ENCODE measurements around the gene RENBP. TPM values are rescaled to one million over a fixed set of nuclear protein-coding genes. Genes with fewer than 3 reads are reported as not detected.

The RENBP gene
- total and polyA plus RNA-seq, 2 of the 13 experiments (the other 11 are each of a cell fraction or from before 2014, with no cell fraction given): 1.4 to 2.6 TPM

DNA sequence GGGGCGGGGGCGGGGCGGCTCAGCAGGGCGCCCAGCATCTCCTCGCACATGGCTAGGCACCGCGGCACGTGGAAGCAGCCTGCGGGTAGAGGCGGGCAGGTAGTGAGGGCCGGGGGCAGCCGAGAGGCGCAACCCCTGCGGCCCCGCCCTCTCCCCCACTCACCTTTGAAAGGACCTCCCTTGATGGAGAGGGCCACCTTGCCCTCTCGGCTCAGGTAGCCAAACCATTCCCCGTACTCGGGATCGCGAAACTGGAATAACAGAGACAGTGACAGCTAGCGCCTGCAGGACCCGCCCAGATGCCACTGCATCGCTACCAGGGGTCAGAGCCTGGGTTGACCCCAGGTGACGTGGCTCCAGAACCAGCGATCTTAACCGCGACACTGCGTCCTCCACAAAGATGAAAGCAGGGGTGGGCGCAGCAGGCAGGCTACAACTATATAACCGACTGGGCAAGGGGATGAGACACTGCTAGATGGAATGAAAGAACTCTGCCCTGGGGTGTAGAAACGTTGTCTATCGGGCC, 9.1 kb downstream of the RENBP start (continued):
- TF ChIP-seq, protein P1, sequence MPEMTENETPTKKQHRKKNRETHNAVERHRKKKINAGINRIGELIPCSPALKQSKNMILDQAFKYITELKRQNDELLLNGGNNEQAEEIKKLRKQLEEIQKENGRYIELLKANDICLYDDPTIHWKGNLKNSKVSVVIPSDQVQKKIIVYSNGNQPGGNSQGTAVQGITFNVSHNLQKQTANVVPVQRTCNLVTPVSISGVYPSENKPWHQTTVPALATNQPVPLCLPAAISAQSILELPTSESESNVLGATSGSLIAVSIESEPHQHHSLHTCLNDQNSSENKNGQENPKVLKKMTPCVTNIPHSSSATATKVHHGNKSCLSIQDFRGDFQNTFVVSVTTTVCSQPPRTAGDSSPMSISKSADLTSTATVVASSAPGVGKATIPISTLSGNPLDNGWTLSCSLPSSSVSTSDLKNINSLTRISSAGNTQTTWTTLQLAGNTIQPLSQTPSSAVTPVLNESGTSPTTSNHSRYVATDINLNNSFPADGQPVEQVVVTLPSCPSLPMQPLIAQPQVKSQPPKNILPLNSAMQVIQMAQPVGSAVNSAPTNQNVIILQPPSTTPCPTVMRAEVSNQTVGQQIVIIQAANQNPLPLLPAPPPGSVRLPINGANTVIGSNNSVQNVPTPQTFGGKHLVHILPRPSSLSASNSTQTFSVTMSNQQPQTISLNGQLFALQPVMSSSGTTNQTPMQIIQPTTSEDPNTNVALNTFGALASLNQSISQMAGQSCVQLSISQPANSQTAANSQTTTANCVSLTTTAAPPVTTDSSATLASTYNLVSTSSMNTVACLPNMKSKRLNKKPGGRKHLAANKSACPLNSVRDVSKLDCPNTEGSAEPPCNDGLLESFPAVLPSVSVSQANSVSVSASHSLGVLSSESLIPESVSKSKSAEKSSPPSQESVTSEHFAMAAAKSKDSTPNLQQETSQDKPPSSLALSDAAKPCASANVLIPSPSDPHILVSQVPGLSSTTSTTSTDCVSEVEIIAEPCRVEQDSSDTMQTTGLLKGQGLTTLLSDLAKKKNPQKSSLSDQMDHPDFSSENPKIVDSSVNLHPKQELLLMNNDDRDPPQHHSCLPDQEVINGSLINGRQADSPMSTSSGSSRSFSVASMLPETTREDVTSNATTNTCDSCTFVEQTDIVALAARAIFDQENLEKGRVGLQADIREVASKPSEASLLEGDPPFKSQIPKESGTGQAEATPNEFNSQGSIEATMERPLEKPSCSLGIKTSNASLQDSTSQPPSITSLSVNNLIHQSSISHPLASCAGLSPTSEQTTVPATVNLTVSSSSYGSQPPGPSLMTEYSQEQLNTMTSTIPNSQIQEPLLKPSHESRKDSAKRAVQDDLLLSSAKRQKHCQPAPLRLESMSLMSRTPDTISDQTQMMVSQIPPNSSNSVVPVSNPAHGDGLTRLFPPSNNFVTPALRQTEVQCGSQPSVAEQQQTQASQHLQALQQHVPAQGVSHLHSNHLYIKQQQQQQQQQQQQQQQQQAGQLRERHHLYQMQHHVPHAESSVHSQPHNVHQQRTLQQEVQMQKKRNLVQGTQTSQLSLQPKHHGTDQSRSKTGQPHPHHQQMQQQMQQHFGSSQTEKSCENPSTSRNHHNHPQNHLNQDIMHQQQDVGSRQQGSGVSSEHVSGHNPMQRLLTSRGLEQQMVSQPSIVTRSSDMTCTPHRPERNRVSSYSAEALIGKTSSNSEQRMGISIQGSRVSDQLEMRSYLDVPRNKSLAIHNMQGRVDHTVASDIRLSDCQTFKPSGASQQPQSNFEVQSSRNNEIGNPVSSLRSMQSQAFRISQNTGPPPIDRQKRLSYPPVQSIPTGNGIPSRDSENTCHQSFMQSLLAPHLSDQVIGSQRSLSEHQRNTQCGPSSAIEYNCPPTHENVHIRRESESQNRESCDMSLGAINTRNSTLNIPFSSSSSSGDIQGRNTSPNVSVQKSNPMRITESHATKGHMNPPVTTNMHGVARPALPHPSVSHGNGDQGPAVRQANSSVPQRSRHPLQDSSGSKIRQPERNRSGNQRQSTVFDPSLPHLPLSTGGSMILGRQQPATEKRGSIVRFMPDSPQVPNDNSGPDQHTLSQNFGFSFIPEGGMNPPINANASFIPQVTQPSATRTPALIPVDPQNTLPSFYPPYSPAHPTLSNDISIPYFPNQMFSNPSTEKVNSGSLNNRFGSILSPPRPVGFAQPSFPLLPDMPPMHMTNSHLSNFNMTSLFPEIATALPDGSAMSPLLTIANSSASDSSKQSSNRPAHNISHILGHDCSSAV (CRISPR knock-in tag; IDR thresholded peaks at IDR 0.05; ENCODE audit: borderline replicate concordance): no peak
- no peak for TF ChIP-seq LCORL (IDR thresholded peaks at IDR 0.05)
- TF ChIP-seq LCORL (CRISPR knock-in tag; IDR thresholded peaks at IDR 0.05): no peak
- TF ChIP-seq, protein P2, sequence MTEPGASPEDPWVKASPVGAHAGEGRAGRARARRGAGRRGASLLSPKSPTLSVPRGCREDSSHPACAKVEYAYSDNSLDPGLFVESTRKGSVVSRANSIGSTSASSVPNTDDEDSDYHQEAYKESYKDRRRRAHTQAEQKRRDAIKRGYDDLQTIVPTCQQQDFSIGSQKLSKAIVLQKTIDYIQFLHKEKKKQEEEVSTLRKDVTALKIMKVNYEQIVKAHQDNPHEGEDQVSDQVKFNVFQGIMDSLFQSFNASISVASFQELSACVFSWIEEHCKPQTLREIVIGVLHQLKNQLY (CRISPR knock-in tag; IDR thresholded peaks at IDR 0.05): no peak
- TF ChIP-seq RBAK (CRISPR knock-in tag; IDR thresholded peaks at IDR 0.05): no peak
- TF ChIP-seq PHF8 (CRISPR knock-in tag; IDR thresholded peaks at IDR 0.05): 0 out of 2 replicates have a peak, but pooled peaks have one; percentile 1
- TF ChIP-seq, protein P3, sequence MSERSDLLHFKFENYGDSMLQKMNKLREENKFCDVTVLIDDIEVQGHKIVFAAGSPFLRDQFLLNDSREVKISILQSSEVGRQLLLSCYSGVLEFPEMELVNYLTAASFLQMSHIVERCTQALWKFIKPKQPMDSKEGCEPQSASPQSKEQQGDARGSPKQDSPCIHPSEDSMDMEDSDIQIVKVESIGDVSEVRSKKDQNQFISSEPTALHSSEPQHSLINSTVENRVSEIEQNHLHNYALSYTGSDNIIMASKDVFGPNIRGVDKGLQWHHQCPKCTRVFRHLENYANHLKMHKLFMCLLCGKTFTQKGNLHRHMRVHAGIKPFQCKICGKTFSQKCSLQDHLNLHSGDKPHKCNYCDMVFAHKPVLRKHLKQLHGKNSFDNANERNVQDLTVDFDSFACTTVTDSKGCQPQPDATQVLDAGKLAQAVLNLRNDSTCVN (CRISPR knock-in tag; IDR thresholded peaks at IDR 0.05; ENCODE audit: borderline replicate concordance): no peak
- no peak for TF ChIP-seq ZNF333 (CRISPR knock-in tag; IDR thresholded peaks at IDR 0.05; ENCODE audit: borderline replicate concordance)
- TF ChIP-seq TMF1 (CRISPR knock-in tag; IDR thresholded peaks at IDR 0.05; ENCODE audit: low read depth): no peak
- TF ChIP-seq FOSL2 (CRISPR knock-in tag; IDR thresholded peaks at IDR 0.05): no peak
- TF ChIP-seq DMAP1 (CRISPR knock-in tag; IDR thresholded peaks at IDR 0.05): peak; percentile 41; the same call in 1 of the 2 replicates
- TF ChIP-seq BRCA1 (CRISPR knock-in tag; IDR thresholded peaks at IDR 0.05): no peak
- TF ChIP-seq, protein P4, sequence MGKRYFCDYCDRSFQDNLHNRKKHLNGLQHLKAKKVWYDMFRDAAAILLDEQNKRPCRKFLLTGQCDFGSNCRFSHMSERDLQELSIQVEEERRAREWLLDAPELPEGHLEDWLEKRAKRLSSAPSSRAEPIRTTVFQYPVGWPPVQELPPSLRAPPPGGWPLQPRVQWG (CRISPR knock-in tag; IDR thresholded peaks at IDR 0.05; ENCODE audit: borderline replicate concordance, low read depth): no peak
- TF ChIP-seq TCF7L2 (IDR thresholded peaks at IDR 0.05; ENCODE audit: low read depth, low read length): no peak
- no peak for TF ChIP-seq ZFP36L2 (CRISPR knock-in tag; IDR thresholded peaks at IDR 0.05)
- TF ChIP-seq, protein P5, sequence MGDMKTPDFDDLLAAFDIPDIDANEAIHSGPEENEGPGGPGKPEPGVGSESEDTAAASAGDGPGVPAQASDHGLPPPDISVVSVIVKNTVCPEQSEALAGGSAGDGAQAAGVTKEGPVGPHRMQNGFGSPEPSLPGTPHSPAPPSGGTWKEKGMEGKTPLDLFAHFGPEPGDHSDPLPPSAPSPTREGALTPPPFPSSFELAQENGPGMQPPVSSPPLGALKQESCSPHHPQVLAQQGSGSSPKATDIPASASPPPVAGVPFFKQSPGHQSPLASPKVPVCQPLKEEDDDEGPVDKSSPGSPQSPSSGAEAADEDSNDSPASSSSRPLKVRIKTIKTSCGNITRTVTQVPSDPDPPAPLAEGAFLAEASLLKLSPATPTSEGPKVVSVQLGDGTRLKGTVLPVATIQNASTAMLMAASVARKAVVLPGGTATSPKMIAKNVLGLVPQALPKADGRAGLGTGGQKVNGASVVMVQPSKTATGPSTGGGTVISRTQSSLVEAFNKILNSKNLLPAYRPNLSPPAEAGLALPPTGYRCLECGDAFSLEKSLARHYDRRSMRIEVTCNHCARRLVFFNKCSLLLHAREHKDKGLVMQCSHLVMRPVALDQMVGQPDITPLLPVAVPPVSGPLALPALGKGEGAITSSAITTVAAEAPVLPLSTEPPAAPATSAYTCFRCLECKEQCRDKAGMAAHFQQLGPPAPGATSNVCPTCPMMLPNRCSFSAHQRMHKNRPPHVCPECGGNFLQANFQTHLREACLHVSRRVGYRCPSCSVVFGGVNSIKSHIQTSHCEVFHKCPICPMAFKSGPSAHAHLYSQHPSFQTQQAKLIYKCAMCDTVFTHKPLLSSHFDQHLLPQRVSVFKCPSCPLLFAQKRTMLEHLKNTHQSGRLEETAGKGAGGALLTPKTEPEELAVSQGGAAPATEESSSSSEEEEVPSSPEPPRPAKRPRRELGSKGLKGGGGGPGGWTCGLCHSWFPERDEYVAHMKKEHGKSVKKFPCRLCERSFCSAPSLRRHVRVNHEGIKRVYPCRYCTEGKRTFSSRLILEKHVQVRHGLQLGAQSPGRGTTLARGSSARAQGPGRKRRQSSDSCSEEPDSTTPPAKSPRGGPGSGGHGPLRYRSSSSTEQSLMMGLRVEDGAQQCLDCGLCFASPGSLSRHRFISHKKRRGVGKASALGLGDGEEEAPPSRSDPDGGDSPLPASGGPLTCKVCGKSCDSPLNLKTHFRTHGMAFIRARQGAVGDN (CRISPR knock-in tag; IDR thresholded peaks at IDR 0.05): peak; percentile 68
- no peak for TF ChIP-seq ZNF563 (CRISPR knock-in tag; IDR thresholded peaks at IDR 0.05)

All from HepG2 (cell line).